Measurements from ENCODE around the gene CALCOCO1.
A peak's percentile ranks its signal among the peaks of the same experiment; 100 is the strongest.

The CALCOCO1 gene

GRCh38 chr12:53749986-53750811 lies 22.9 kb upstream of the CALCOCO1 start:
- Histone ChIP-seq H3K36me3 (ENCODE audit: control insufficient read depth, insufficient read depth, low read length) (no peaks in the 10 kb centered on the region), H3K27ac (ENCODE audit: low read depth, low read length) (no peak overlapping the region), H3K4me1 (ENCODE audit: control insufficient read depth, insufficient read depth, low read length) (peaks cover 9% of the 10 kb centered on the region), H3K9ac (ENCODE audit: low read length) (no peak overlapping the region), H3K4me3 (ENCODE audit: low read length) (peak overlapping the region; percentile 70), H3K27me3 (ENCODE audit: control insufficient read depth, insufficient read depth, low read length) (peaks cover 17% of the 10 kb centered on the region)

GRCh38 chr12:53748072-53748840 lies 21.0 kb upstream of the CALCOCO1 start:
- no peaks in the 10 kb centered on the region for H3K36me3 ChIP-seq (ENCODE audit: control insufficient read depth, insufficient read depth, low read length)
- peaks cover 3% of the 10 kb centered on the region for H3K4me1 ChIP-seq (ENCODE audit: control insufficient read depth, insufficient read depth, low read length)
- no peak overlapping the region for H3K9ac ChIP-seq (ENCODE audit: low read length)
- H3K27ac ChIP-seq (ENCODE audit: low read depth, low read length), result no peak overlapping the region
- H3K4me3 ChIP-seq (ENCODE audit: low read length), result no peak overlapping the region
- peaks cover 22% of the 10 kb centered on the region for H3K27me3 ChIP-seq (ENCODE audit: control insufficient read depth, insufficient read depth, low read length)

GRCh38 chr12:53747095-53747494 lies 19.8 kb upstream of the CALCOCO1 start:
- no peaks in the 10 kb centered on the region for H3K36me3 ChIP-seq (ENCODE audit: control insufficient read depth, insufficient read depth, low read length)
- H3K9ac ChIP-seq (ENCODE audit: low read length), result no peak overlapping the region
- H3K27ac ChIP-seq (ENCODE audit: low read depth, low read length), result no peak overlapping the region
- H3K4me3 ChIP-seq (ENCODE audit: low read length), result no peak overlapping the region
- peaks cover 22% of the 10 kb centered on the region for H3K27me3 ChIP-seq (ENCODE audit: control insufficient read depth, insufficient read depth, low read length)
- peaks cover 3% of the 10 kb centered on the region for H3K4me1 ChIP-seq (ENCODE audit: control insufficient read depth, insufficient read depth, low read length)

- H3K36me3 ChIP-seq (ENCODE audit: control insufficient read depth, insufficient read depth, low read length), result no peaks in the 10 kb centered on the region
- peaks cover 3% of the 10 kb centered on the region for H3K4me1 ChIP-seq (ENCODE audit: control insufficient read depth, insufficient read depth, low read length)
- peaks cover 22% of the 10 kb centered on the region for H3K27me3 ChIP-seq (ENCODE audit: control insufficient read depth, insufficient read depth, low read length)
- H3K4me3 ChIP-seq (ENCODE audit: low read length), result no peak overlapping the region
- no peak overlapping the region for H3K9ac ChIP-seq (ENCODE audit: low read length)
- H3K27ac ChIP-seq (ENCODE audit: low read depth, low read length), result no peak overlapping the region
These were observed 19.4 kb upstream of the CALCOCO1 start for GRCh38 chr12:53746592-53747092.

GRCh38 chr12:53744751-53745150 lies 17.5 kb upstream of the CALCOCO1 start:
- H3K4me3 ChIP-seq (ENCODE audit: low read length), result no peak overlapping the region
- peaks cover 27% of the 10 kb centered on the region for H3K27me3 ChIP-seq (ENCODE audit: control insufficient read depth, insufficient read depth, low read length)
- H3K36me3 ChIP-seq (ENCODE audit: control insufficient read depth, insufficient read depth, low read length), result no peaks in the 10 kb centered on the region
- peaks cover 3% of the 10 kb centered on the region for H3K4me1 ChIP-seq (ENCODE audit: control insufficient read depth, insufficient read depth, low read length)
- H3K27ac ChIP-seq (ENCODE audit: low read depth, low read length), result no peak overlapping the region
- H3K9ac ChIP-seq (ENCODE audit: low read length), result no peak overlapping the region

GRCh38 chr12:53744130-53744441 lies 16.8 kb upstream of the CALCOCO1 start:
- Histone ChIP-seq H3K4me1 (ENCODE audit: control insufficient read depth, insufficient read depth, low read length) (peaks cover 3% of the 10 kb centered on the region), H3K36me3 (ENCODE audit: control insufficient read depth, insufficient read depth, low read length) (no peaks in the 10 kb centered on the region), H3K27me3 (ENCODE audit: control insufficient read depth, insufficient read depth, low read length) (peaks cover 33% of the 10 kb centered on the region), H3K9ac (ENCODE audit: low read length) (no peak overlapping the region), H3K4me3 (ENCODE audit: low read length) (no peak overlapping the region), H3K27ac (ENCODE audit: low read depth, low read length) (no peak overlapping the region)

GRCh38 chr12:53743266-53744129 lies 16.2 kb upstream of the CALCOCO1 start:
- H3K36me3 ChIP-seq (ENCODE audit: control insufficient read depth, insufficient read depth, low read length), result no peaks in the 10 kb centered on the region

GRCh38 chr12:53740130-53740491 lies 12.9 kb upstream of the CALCOCO1 start:
- Histone ChIP-seq H3K9ac (ENCODE audit: low read length) (no peak overlapping the region), H3K27me3 (ENCODE audit: control insufficient read depth, insufficient read depth, low read length) (peaks cover 47% of the 10 kb centered on the region), H3K36me3 (ENCODE audit: control insufficient read depth, insufficient read depth, low read length) (no peaks in the 10 kb centered on the region), H3K4me1 (ENCODE audit: control insufficient read depth, insufficient read depth, low read length) (peaks cover 3% of the 10 kb centered on the region), H3K4me3 (ENCODE audit: low read length) (no peak overlapping the region), H3K27ac (ENCODE audit: low read depth, low read length) (no peak overlapping the region)

More at GRCh38 chr12:53743266-53744129, 16.2 kb upstream of the CALCOCO1 start:
- Histone ChIP-seq H3K4me1 (ENCODE audit: control insufficient read depth, insufficient read depth, low read length) (peaks cover 3% of the 10 kb centered on the region), H3K27me3 (ENCODE audit: control insufficient read depth, insufficient read depth, low read length) (peaks cover 38% of the 10 kb centered on the region), H3K4me3 (ENCODE audit: low read length) (no peak overlapping the region), H3K9ac (ENCODE audit: low read length) (no peak overlapping the region), H3K27ac (ENCODE audit: low read depth, low read length) (no peak overlapping the region)

GRCh38 chr12:53739214-53740129 lies 12.2 kb upstream of the CALCOCO1 start:
- H3K4me1 ChIP-seq (ENCODE audit: control insufficient read depth, insufficient read depth, low read length), result peaks cover 3% of the 10 kb centered on the region

GRCh38 chr12:53738406-53739213 lies 11.4 kb upstream of the CALCOCO1 start:
- Histone ChIP-seq H3K4me1 (ENCODE audit: control insufficient read depth, insufficient read depth, low read length) (peaks cover 3% of the 10 kb centered on the region), H3K36me3 (ENCODE audit: control insufficient read depth, insufficient read depth, low read length) (no peaks in the 10 kb centered on the region), H3K27ac (ENCODE audit: low read depth, low read length) (no peak overlapping the region), H3K27me3 (ENCODE audit: control insufficient read depth, insufficient read depth, low read length) (peaks cover 43% of the 10 kb centered on the region), H3K9ac (ENCODE audit: low read length) (no peak overlapping the region), H3K4me3 (ENCODE audit: low read length) (no peak overlapping the region)

More at GRCh38 chr12:53739214-53740129, 12.2 kb upstream of the CALCOCO1 start:
- peak overlapping the region; percentile 0 for H3K4me3 ChIP-seq (ENCODE audit: low read length)
- H3K27ac ChIP-seq (ENCODE audit: low read depth, low read length), result no peak overlapping the region
- H3K9ac ChIP-seq (ENCODE audit: low read length), result no peak overlapping the region
- no peaks in the 10 kb centered on the region for H3K36me3 ChIP-seq (ENCODE audit: control insufficient read depth, insufficient read depth, low read length)
- peaks cover 47% of the 10 kb centered on the region for H3K27me3 ChIP-seq (ENCODE audit: control insufficient read depth, insufficient read depth, low read length)

- no peak overlapping the region for H3K27ac ChIP-seq (ENCODE audit: low read depth, low read length)
- H3K27me3 ChIP-seq (ENCODE audit: control insufficient read depth, insufficient read depth, low read length), result peaks cover 43% of the 10 kb centered on the region
- no peaks in the 10 kb centered on the region for H3K36me3 ChIP-seq (ENCODE audit: control insufficient read depth, insufficient read depth, low read length)
- peaks cover 3% of the 10 kb centered on the region for H3K4me1 ChIP-seq (ENCODE audit: control insufficient read depth, insufficient read depth, low read length)
- H3K4me3 ChIP-seq (ENCODE audit: low read length), result no peak overlapping the region
- H3K9ac ChIP-seq (ENCODE audit: low read length), result no peak overlapping the region
These were observed 10.7 kb upstream of the CALCOCO1 start for GRCh38 chr12:53737951-53738405.

Measured in rectal smooth muscle tissue (tissue), 1 donor.